HG03565 (cell line): ENCODE results near the gene RBM39.
"Not testable (repeated sequence)": the region's sequence is repeated elsewhere in the genome, so short reads cannot be mapped to it uniquely, and the experiment has no call there.

Experiments
- ATAC-seq: cut with Tn5 transposase; IDR thresholded peaks from one replicate; pipeline ENCODE4 v1.9.1; 2021; ENCODE audit warnings: mild to moderate bottlenecking, moderate library complexity; ENCODE audit not compliant: unreplicated experiment

The RBM39 gene

DNA sequence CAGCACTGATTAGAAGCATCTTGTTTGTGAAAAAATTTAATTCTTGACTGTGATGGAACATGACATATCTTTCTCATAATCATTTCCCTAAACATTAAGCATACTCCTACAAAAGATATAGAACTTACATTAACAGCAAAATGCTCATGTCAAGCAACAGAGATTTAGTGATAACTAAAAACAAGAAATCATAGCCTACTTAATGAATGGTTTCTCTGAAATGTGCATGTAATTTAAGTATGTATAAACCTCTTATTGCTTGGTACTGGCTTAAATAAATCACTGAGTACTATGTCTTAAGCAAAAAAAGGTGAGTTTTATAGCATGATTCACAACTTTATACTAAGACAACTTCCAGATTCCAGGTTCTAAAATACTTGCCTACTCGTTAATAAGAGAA is 33.6 kb downstream of the RBM39 start:
- ATAC-seq: no peak

- not testable (repeated sequence) for ATAC-seq
Observed at GRCh38 chr20:35706591-35707529, 35.2 kb downstream of the RBM39 start.

- not testable (repeated sequence) for ATAC-seq
Observed at GRCh38 chr20:35705894-35706293, 36.2 kb downstream of the RBM39 start.

GRCh38 chr20:35704514-35705261 is 37.4 kb downstream of the RBM39 start:
- ATAC-seq: no peak

DNA sequence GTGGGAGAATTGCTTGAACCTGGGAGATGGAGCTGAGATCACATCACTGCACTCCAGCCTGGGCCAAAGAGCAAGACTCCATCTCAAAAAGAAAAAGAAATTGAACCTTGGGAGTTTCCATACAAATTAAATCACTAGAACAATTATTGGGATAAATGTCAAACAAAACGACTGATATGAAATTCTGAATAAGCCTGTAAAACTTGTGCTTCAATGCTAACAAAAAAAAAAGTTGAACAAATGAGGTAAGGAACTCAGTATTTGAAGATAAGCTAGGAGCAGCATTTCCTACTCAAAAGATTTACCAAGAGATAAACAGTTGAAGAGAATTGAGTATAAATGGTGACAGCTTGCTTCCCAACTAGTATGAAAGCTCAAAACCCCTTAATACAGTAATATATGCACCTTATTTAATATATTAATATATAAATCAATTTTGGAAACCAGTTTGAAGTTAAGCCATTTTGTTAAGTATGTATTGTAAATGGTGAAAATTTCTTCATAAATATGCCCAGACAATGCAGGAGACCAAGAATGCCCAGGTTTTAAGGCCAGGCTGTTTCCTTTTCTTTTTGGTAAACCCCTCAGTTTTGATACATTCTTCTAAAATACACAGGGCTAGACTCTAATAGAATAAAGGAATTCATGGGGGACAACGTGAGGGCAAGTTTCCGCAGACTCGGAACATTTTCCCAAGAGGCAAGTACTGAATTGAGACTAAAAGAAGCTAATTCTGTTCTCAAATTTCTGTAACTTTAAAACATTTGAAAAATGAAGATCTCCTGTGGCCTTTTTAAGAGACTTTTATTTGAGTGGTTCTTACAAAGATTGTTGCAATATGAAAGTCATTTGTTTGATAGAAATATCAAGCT is 39.0 kb downstream of the RBM39 start:
- ATAC-seq: no peak

DNA sequence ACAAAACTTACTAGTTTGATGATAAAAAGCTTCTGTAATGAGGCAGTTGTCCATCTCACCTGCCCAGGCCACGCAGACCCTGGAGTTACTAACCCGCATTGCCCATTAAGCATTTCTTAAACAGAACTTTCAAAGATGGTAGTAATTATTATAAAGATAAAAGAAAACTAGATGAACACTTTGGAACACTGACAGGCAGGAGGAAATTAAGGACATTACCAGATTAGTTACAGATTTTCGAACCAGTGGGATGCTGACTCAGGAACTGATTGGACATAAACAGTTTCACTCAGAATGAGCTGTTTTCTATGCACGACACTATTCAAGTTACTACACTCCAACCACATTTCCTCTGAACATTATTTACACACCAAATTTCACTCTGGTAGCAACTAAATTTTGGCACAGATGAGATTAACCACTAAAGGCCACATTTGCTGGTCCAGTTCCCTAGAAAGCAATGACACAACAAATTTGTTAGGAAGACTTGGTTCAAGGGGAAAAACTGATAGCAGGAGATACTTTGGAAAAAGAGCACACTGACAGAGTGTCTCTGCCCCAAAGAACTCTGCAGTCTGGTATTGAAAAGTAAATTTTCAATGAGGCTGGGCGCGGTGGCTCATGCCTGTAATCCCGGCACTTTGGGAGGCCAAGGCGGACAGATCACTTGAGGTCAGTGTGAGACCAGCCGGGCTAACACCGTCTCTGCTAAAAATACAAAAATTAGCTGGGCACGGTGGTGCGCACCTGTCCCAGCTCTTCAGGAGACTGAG is 39.8 kb downstream of the RBM39 start:
- no peak for ATAC-seq

DNA sequence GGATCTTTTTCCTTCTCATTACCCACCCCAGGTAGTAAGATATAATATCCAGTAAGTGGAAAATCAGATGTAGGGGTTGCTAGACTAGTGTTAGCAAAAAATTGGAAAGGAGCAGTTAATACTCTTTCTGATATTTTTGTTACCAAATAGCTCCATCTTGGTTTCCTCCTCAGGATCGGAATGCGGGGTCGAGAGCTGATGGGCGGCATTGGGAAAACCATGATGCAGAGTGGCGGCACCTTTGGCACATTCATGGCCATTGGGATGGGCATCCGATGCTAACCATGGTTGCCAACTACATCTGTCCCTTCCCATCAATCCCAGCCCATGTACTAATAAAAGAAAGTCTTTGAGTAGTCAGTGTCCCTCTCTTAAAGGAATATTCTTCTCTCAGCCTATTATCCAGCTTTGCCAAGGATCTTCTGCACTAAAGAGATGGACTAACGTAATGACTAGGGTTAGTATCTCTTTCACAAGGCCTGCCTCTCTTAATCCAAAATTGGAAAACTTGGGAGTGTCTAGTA is 41.4 kb downstream of the RBM39 start:
- ATAC-seq: no peak

DNA sequence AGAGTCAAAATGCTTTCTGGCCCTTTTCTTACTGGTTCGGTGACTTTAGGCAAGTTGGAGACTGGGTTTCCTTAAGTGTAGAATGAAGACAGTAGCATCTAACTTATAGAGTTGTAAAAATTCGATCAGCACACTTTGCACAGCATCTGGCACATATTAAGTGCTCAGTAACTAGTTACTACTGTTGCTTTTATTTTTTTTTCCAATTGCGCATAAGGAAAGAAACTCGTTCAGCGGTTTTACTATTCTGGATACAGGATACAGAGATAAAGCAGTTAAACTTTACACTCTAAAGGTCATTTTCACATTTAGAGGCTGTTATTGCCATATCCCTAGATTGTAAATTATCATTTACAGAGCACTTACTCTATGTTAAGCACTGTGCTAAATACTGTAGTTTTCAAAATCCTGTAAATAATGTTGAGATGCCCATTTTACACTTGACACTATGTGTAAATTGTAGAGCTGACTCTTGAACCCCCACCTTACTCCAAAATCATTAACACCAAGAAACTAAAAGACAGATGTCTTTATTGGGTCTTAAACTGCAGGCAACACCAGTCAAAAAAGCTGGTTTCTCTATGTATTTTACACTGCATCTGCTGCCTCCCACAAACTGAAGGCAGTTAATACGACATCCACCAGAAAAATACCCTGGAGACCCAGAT is 42.0 kb downstream of the RBM39 start:
- no peak for ATAC-seq

DNA sequence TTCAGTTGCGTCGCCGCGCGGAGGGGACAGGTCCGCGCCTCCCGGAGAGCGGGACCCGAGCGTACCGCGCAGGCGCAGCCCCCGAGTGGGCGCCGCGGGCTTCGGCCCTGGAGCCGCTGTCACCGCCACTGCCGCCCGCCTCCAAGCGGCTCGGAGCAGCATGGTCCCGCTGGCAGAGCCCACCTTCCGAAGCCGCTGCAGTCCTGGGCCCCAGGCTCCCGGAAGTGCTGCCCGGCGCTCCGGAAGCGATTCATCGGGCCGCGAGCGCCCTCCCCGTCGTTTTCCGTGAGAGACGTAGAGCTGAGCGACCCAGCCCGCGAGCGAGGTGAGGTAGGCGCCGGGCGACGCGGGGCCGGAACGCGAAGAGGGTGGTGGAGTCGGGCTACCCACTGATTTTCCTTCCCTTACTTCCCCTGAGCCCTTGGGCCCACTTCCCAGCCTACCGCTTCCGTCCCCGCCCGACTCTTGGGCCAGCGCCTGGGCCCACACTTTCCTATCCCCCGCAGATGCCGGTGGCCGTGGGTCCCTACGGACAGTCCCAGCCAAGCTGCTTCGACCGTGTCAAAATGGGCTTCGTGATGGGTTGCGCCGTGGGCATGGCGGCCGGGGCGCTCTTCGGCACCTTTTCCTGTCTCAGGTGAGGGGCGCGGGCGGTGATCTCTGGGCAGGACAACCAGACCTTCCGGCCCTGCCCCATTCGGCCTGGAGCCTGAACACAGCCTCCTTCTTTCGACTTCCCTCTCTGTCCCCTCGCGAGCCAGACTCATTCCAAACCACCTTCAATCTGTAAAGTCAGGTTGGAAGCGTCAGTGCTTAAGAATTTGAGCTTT is 42.7 kb downstream of the RBM39 start, which contains the start of the genes NFS1 and ROMO1:
NFS1 (minus strand) TSS at position 226 of the 830 bp plus-strand sequence; CDS start at position 162, 64 bp downstream.
ROMO1 (plus strand) TSS at position 279 of the 830 bp plus-strand sequence; CDS start at position 507, 228 bp downstream.
- peak; percentile 62 for ATAC-seq

GRCh38 chr20:35698298-35699126 is 43.5 kb downstream of the RBM39 start:
- ATAC-seq: no peak

GRCh38 chr20:35697696-35698297 is 44.3 kb downstream of the RBM39 start:
- ATAC-seq: no peak

GRCh38 chr20:35695978-35696377 is 46.1 kb downstream of the RBM39 start:
- ATAC-seq: no peak

DNA sequence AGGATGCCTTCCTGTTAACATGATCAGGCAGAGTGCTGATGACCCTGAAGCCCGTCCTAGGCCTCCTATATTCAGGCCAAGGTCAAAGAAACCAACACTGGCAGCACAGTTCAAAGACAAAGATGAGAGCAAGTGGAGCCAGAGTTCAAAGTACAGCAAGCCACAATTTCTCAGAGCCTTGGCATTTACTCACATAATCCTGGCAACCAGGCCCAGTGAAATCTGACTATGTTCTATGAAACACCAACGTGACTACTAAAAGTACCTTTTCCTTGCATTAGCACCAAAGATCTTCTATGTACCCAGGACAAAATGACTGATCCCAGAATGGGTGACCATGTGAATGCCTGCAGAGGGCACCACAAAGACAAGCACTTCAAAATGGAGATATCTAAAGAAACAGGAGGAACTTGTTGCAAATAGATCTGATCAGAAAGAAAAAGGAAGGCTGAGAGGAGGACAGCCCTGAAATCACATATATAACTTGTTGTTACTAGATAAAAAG is 46.8 kb downstream of the RBM39 start:
- no peak for ATAC-seq

DNA sequence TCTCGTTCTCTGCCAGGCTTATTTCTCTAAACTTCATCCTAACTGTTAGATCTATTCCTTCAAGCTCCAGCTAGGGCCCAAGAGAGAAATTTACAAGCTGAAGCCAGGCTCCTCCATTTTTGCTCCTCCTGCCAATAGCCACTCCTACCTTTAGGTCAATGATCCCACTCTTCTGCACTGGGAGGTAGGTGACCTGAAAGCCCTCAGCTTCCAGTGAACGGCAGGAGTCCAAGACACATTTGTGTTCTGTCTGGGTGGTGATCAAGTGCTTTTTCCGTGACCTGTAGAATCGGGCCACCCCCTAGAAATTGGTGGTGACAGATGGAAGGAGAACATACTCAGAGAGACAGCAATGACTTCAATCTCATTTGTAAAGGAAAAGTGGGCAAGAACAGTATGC is 51.8 kb downstream of the RBM39 start:
- ATAC-seq: no peak

- ATAC-seq: not testable (repeated sequence)
Observed at GRCh38 chr20:35686872-35687271, 55.2 kb downstream of the RBM39 start.

DNA sequence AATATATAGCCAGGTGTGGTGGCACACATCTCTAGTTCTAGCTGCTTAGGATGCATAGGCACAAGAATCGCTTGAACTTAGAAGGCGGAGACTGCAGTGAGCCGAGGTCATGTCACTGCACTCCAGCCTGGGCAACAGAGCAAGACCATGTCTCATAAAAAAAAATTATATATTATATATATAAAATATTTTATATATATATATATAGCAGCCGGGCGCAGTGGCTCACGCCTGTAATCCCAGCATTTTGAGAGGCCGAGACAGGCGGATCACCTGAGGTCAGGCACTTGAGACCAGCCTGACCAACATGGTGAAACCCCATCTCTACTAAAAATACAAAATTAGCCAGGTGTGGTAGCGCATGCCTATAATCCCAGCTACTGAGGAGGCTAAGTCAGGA is 56.7 kb downstream of the RBM39 start:
- not testable (repeated sequence) for ATAC-seq

DNA sequence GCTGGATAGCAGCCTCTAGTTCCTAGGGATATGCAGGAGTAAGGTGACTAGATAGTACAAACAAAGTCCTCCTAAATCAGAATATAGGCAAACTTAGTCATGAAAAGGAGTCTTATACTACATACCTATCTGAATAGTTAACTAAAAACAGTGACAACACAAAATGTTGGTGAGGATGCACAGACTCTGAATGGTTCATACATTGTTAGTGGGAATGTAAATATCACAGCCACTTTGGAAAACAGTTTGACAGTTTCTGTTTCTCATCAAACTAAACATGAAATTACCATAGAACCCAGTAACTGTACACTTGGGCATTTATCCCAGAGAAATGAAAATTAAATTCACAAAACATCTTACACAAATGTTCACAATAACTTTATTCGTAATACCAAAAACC is 60.1 kb downstream of the RBM39 start:
- no peak for ATAC-seq
